Hepatocyte (in vitro differentiated cells): ENCODE data around the gene PXDN. TPM values are rescaled to one million over a fixed set of nuclear protein-coding genes. Genes with fewer than 3 reads are reported as not detected.

Experiments used
- DNase-seq: peaks from one replicate; pipeline ENCODE4 v3.0.0-alpha.2; 2016; ENCODE audit warnings: low spot score
- H2AFZ ChIP-seq: fragments of 200-600 bp; sonication (generic); 2 replicates; pipeline ENCODE4 v1.6.0; 2016; ENCODE audit warnings: antibody characterized with exemption, mild to moderate bottlenecking
- H3K27ac ChIP-seq: fragments of 200-600 bp; sonication (generic); 2 replicates; pipeline ENCODE4 v1.5.1; 2016; ENCODE audit warnings: mild to moderate bottlenecking
- H3K27me3 ChIP-seq: fragments of 200-600 bp; sonication (generic); 2 replicates; pipeline ENCODE4 v1.6.1; 2016
- H3K36me3 ChIP-seq: fragments of 200-600 bp; sonication (generic); replicated peaks from 2 replicates; pipeline ENCODE4 v1.5.1; 2016; ENCODE audit warnings: low read depth; ENCODE audit not compliant: insufficient read depth
- H3K4me1 ChIP-seq: fragments of 200-600 bp; sonication (generic); 2 replicates; pipeline ENCODE4 v1.5.1; 2016; ENCODE audit warnings: mild to moderate bottlenecking, moderate library complexity; ENCODE audit not compliant: insufficient read depth
- H3K4me2 ChIP-seq: fragments of 200-600 bp; sonication (generic); 2 replicates; pipeline ENCODE4 v1.6.0; 2016
- H3K4me3 ChIP-seq: fragments of 200-600 bp; sonication (generic); 2 replicates; pipeline ENCODE4 v1.5.1; 2016; ENCODE audit warnings: mild to moderate bottlenecking
- H3K79me2 ChIP-seq: fragments of 200-600 bp; sonication (generic); 2 replicates; pipeline ENCODE4 v1.6.0; 2017; ENCODE audit warnings: mild to moderate bottlenecking
- H3K9me2 ChIP-seq: fragments of 200-600 bp; sonication (generic); replicated peaks from 2 replicates; pipeline ENCODE4 v1.6.0; 2017; ENCODE audit warnings: mild to moderate bottlenecking; ENCODE audit not compliant: insufficient read depth
- H3K9me3 ChIP-seq: fragments of 200-600 bp; sonication (generic); 2 replicates; pipeline ENCODE4 v1.5.1; 2016; ENCODE audit warnings: low read depth, mild to moderate bottlenecking
- H4K20me1 ChIP-seq: fragments of 200-600 bp; sonication (generic); 2 replicates; pipeline ENCODE4 v1.6.0; 2016; ENCODE audit warnings: mild to moderate bottlenecking; ENCODE audit not compliant: insufficient read depth, poor library complexity, severe bottlenecking
- EZH2 ChIP-seq: fragments of 200-600 bp; sonication (generic); IDR thresholded peaks from 2 replicates; pipeline ENCODE4 v1.6.1; 2016; ENCODE audit warnings: antibody characterized with exemption, mild to moderate bottlenecking, borderline replicate concordance
- EZH2phosphoT487 ChIP-seq: fragments of 200-600 bp; sonication (generic); IDR thresholded peaks from one replicate; pipeline ENCODE4 v1.6.1; 2018; ENCODE audit warnings: antibody characterized with exemption, mild to moderate bottlenecking, low read depth, moderate library complexity; ENCODE audit not compliant: unreplicated experiment, severe bottlenecking
- WGBS: methylation state at CpG from one replicate; pipeline ENCODE4 v1.1.6; 2016; ENCODE audit warnings: low lambda C conversion rate; ENCODE audit errors: missing lambda C conversion rate; 5-methylcytosine and 5-hydroxymethylcytosine counted together
- polyA plus RNA-seq: library from polyadenylated mRNA; unstranded; fragments of >200 nt; fragmentation: Nextera tagmentation; extraction: Ambion mirVana; gene quantifications from 2 replicates; pipeline ENCODE4 v1.2.1, GENCODE V29; 2016
- total RNA-seq: library from RNA; depleted of rRNA; stranded (reverse); fragments of >200 nt; gene quantifications from 2 replicates; pipeline ENCODE4 v1.2.3, GENCODE V29; 2014
- TF ChIP-seq, protein P1 (sequence below): fragments of 200-600 bp; sonication (generic); IDR thresholded peaks from 2 replicates; pipeline ENCODE4 v1.5.1; 2016; ENCODE audit warnings: antibody characterized with exemption, mild to moderate bottlenecking; ENCODE audit not compliant: poor library complexity

PXDN gene
- total and polyA plus RNA-seq, 2 experiments from 2014 or later = 107 to 118 TPM

DNA sequence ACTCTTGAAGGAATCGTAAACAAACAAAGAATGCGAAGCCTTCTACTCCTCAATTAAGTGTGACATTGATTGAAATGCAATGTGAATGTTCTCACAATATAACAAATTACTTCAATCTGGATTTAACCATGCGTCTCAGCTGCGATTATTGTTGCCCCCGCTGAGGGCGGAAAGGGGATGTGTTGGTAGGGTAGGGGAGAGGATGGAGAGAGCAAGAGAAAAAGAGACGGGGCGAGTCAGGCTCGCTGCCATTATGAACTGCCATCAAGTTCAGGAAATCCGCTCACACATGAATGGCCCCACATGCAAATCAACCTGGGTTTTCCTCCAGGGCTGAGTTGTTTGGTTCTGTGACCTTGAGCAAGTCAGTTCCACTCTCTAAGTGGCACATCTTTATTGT is 129.8 kb downstream of the PXDN start:
- TF ChIP-seq EZH2 (no peak), EZH2phosphoT487 (no peak)
- TF ChIP-seq, protein P1, sequence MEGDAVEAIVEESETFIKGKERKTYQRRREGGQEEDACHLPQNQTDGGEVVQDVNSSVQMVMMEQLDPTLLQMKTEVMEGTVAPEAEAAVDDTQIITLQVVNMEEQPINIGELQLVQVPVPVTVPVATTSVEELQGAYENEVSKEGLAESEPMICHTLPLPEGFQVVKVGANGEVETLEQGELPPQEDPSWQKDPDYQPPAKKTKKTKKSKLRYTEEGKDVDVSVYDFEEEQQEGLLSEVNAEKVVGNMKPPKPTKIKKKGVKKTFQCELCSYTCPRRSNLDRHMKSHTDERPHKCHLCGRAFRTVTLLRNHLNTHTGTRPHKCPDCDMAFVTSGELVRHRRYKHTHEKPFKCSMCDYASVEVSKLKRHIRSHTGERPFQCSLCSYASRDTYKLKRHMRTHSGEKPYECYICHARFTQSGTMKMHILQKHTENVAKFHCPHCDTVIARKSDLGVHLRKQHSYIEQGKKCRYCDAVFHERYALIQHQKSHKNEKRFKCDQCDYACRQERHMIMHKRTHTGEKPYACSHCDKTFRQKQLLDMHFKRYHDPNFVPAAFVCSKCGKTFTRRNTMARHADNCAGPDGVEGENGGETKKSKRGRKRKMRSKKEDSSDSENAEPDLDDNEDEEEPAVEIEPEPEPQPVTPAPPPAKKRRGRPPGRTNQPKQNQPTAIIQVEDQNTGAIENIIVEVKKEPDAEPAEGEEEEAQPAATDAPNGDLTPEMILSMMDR = no peak
- no peak overlapping the region for H3K4me2 ChIP-seq
- no peaks in the 10 kb centered on the region for H3K27me3 ChIP-seq
- H3K36me3 ChIP-seq = no peaks in the 10 kb centered on the region
- 67% methylated on average over 10 of the region's 10 CpGs for WGBS
- no peaks in the 10 kb centered on the region for H3K9me3 ChIP-seq
- H3K4me3 ChIP-seq = no peak overlapping the region
- H3K4me1 ChIP-seq = peaks cover 6% of the 10 kb centered on the region
- H3K27ac ChIP-seq = no peak overlapping the region
- H2AFZ ChIP-seq = no peak overlapping the region
- DNase-seq = no peak
- H4K20me1 ChIP-seq = no peaks in the 10 kb centered on the region
- H3K9me2 ChIP-seq = no peaks in the 10 kb centered on the region
- no peaks in the 10 kb centered on the region for H3K79me2 ChIP-seq

DNA sequence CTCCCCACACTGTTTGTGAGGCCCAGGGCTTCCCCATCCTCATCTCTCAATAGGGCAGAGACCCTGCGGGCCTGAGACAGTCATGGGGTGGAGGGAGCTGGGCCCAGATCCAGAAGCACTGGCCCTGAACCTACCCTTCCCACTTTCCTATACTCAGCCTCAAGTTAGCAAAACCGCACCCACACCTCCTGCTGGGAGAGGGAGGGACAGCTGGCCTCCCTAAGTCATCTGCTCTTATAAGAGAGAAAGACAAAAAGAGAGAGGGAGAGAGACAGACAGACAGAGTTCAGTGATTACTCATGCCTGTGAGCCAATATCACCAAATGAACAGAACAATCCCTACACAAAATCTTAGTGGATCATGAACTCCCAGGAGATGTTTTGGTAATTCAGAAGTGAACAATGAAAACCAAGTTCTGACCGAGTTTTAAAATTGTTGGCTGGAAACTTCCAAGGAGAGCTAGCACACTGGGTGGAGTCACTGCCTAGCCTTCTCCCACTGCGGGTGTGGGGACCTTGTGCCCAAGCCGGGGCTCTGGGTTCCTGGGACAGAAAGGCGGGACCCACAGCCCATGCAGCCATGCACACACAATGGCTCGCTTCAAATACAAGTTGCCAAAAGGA is 130.5 kb downstream of the PXDN start:
- Histone ChIP-seq H3K9me3 (no peaks in the 10 kb centered on the region), H4K20me1 (no peaks in the 10 kb centered on the region), H2AFZ (no peak overlapping the region), H3K79me2 (no peaks in the 10 kb centered on the region), H3K36me3 (no peaks in the 10 kb centered on the region), H3K27me3 (no peaks in the 10 kb centered on the region), H3K9me2 (no peaks in the 10 kb centered on the region), H3K4me1 (peaks cover 6% of the 10 kb centered on the region), H3K4me3 (no peak overlapping the region), H3K27ac (no peak overlapping the region), H3K4me2 (no peak overlapping the region)
- no peak for TF ChIP-seq EZH2
- TF ChIP-seq EZH2phosphoT487 = no peak
- TF ChIP-seq, protein P1 = no peak
- no peak for DNase-seq
- WGBS = 75% methylated on average over 7 of the region's 7 CpGs

DNA sequence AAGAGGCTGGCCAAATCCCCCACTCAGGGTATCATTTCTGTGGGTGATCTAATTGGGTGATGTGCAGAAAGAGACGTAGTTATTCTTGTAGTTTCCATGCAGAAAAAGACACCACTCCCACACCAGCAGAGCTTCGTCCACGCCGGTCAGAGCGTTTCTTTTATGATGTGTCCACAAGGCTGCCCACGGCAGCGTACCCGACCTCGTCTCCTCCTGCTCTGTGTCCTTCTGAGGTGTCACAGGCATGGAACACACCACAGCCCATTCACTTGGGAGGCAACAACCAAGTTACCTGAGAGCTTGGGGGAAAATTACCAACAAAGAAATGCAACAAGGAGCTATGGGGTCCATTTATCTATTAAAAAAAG is 131.3 kb downstream of the PXDN start:
- H3K79me2 ChIP-seq = no peaks in the 10 kb centered on the region
- H3K4me3 ChIP-seq = no peak overlapping the region
- H4K20me1 ChIP-seq = no peaks in the 10 kb centered on the region
- no peak overlapping the region for H3K4me2 ChIP-seq
- peaks cover 3% of the 10 kb centered on the region for H3K4me1 ChIP-seq
- no peak for DNase-seq
- TF ChIP-seq EZH2 = no peak
- TF ChIP-seq, protein P1 = no peak
- no peak for TF ChIP-seq EZH2phosphoT487
- 94% methylated on average over 9 of the region's 9 CpGs for WGBS
- no peak overlapping the region for H3K27ac ChIP-seq
- no peak overlapping the region for H2AFZ ChIP-seq
- peaks cover 2% of the 10 kb centered on the region for H3K27me3 ChIP-seq
- no peaks in the 10 kb centered on the region for H3K9me2 ChIP-seq
- no peaks in the 10 kb centered on the region for H3K9me3 ChIP-seq
- no peaks in the 10 kb centered on the region for H3K36me3 ChIP-seq

DNA sequence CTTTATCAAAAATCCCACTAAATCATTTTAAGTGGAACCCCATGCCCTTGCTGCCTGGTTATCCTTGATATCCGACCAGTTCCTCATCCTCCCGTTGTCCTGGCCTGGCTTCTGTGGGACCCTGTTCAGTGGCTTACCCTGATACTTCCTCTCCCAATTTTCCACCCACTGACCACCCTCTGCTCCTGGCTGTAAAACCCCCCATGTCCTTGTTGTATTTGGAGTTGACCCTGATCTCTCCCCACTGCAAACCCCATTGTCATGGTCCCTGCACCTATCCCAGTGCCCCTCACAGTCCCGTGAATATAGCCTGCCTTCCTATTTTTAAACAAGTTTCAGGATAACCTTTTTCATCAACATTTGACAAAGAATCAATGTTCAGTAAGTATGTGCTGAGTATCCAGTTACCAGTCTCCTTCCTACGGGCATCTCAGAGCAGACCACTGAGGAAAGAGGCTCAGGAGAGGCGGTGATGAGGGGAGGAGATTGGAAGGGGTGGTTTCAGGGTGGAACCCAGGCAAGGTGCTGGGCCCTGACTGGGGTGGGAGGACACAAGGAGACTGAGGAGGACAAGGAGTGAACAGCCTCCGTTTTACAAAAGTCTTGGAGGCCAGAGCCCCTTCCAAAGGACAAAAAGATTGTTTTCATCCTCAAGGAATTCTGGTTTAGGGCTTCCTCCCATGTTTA is 131.8 kb downstream of the PXDN start:
- no peak for DNase-seq
- no peak overlapping the region for H3K27ac ChIP-seq
- H4K20me1 ChIP-seq = no peaks in the 10 kb centered on the region
- 92% methylated on average over 6 of the region's 6 CpGs for WGBS
- H3K79me2 ChIP-seq = no peaks in the 10 kb centered on the region
- no peaks in the 10 kb centered on the region for H3K36me3 ChIP-seq
- no peaks in the 10 kb centered on the region for H3K9me3 ChIP-seq
- no peak overlapping the region for H3K4me3 ChIP-seq
- H3K4me2 ChIP-seq = no peak overlapping the region
- H3K4me1 ChIP-seq = no peaks in the 10 kb centered on the region
- no peak overlapping the region for H2AFZ ChIP-seq
- TF ChIP-seq EZH2phosphoT487 = no peak
- no peak for TF ChIP-seq EZH2
- TF ChIP-seq, protein P1 = no peak
- peaks cover 2% of the 10 kb centered on the region for H3K27me3 ChIP-seq
- H3K9me2 ChIP-seq = no peaks in the 10 kb centered on the region
